Suprapubic skin (tissue), 4 donors: ENCODE measurements around the gene CYP26C1.

Experiments
- CTCF ChIP-seq, 2 donors: fragments of 200-600 bp in 1 of 2; fragments of 450-650 bp in 1 of 2; sonication (generic) in 1 of 2; IDR thresholded peaks; one replicate each; pipeline ENCODE4 v1.5.1; 2016 to 2019; ENCODE audit warnings: antibody characterized with exemption in 2 of 2, mild to moderate bottlenecking in 1 of 2, moderate library complexity in 1 of 2
- POLR2A ChIP-seq, 2 donors: fragments of 450-650 bp; IDR thresholded peaks; one replicate each; pipeline ENCODE4 v1.6.1; 2017; ENCODE audit warnings: antibody characterized with exemption in 2 of 2, mild to moderate bottlenecking in 2 of 2, moderate library complexity in 2 of 2
- POLR2AphosphoS5 ChIP-seq, 3 donors: sonication (generic); formaldehyde crosslinking; IDR thresholded peaks; one replicate each; pipeline ENCODE4 v1.6.1; 2017; ENCODE audit warnings: antibody characterized with exemption in 3 of 3

DNA sequence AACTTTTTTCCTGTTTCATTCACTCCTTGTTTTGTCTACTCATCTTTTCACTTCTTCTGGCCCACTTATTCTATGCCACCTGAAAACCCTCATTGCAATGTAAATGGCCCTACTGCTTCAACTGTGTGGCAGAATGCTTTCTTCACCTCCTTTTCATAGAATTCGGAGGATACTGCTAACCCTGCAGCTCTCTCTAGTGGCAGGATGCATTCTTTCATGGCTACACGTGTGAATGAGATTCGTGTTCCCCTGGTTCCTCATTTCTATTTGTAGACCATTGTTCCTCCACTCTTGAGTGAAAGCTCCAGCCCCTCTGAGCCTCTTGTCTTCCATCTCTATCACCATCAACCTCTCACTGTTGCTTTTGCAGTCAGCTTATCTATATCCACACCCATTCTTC lies 20.9 kb upstream of the CYP26C1 start:
- TF ChIP-seq CTCF (IDR thresholded peaks at IDR 0.05), result no peak
- no peak for TF ChIP-seq POLR2A (IDR thresholded peaks at IDR 0.05)
- TF ChIP-seq POLR2AphosphoS5 (IDR thresholded peaks at IDR 0.05), result no peak
